ENCODE measurements around the gene TASOR2.

The TASOR2 gene

DNA sequence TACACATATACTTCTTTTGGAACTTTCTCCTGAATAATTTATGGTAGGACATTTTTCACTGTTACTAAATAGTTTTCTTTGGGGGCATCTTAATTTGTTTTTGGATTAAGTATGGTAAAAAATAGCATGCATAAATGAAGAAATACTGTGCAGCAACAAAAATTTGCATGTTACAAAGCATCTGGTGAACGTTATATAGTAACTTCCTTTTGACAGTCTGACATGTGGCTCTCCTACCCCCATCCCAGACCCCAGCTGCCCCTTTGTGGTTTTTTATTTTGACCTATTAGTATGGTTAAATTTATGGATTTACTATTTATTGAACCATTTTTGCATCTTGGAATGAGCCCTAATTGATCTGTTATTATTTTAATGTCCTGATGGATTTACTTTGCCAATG, 9.9 kb downstream of the TASOR2 start:
- no peak overlapping the region for H3K4me3 ChIP-seq (ENCODE audit: low read depth, low read length)
- H3K27me3 ChIP-seq (ENCODE audit: control insufficient read depth, insufficient read depth, low read length), result no peaks in the 10 kb centered on the region
- peaks cover 28% of the 10 kb centered on the region for H3K4me1 ChIP-seq (ENCODE audit: control insufficient read depth, insufficient read depth, low read length)
- no peaks in the 10 kb centered on the region for H3K36me3 ChIP-seq (ENCODE audit: control insufficient read depth, insufficient read depth, low read length)
- no peaks in the 10 kb centered on the region for H3K9me3 ChIP-seq (ENCODE audit: control insufficient read depth, insufficient read depth, low read length)
- H3K9ac ChIP-seq (ENCODE audit: low read depth, low read length), result no peak overlapping the region

DNA sequence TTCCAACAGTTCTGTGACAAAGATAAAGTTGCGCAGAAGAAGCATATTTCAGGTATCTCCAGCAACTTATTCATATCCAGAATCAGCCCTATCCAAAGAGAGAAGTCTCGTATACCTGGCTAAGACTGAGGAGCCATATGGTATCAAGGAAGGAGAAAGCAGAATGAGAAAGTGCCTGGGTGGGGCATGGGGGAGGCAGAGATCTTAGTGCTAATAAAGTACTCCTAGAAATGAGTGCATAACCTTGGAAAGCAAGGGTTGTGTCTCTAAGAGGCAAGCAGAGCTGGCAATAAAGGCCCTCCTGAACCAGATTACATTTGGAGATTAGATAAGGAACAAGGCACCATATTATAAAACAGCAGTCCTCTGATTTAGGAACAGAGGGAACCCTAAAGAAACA, 12.7 kb downstream of the TASOR2 start:
- no peaks in the 10 kb centered on the region for H3K36me3 ChIP-seq (ENCODE audit: control insufficient read depth, insufficient read depth, low read length)
- no peaks in the 10 kb centered on the region for H3K27me3 ChIP-seq (ENCODE audit: control insufficient read depth, insufficient read depth, low read length)
- no peaks in the 10 kb centered on the region for H3K9me3 ChIP-seq (ENCODE audit: control insufficient read depth, insufficient read depth, low read length)
- peaks cover 24% of the 10 kb centered on the region for H3K4me1 ChIP-seq (ENCODE audit: control insufficient read depth, insufficient read depth, low read length)
- no peak overlapping the region for H3K4me3 ChIP-seq (ENCODE audit: low read depth, low read length)
- no peak overlapping the region for H3K9ac ChIP-seq (ENCODE audit: low read depth, low read length)

DNA sequence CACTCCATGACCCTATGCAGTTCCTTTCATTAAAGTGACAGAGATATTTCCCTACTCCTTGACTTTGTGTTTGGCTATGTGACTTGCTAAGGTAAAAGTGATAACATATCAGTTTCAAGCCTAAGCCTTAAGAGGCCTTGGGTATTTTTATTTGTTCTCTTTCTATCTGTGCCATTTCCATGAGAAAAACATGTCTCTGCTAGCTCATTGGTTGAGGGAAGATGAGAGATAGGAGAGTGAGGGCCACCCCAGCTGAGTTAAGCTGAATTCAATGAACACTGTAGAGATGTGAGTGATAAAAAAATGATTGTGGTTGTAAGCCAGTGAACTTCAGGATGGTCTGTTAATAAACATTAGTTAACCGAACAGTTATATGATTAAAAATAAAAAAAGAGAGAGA, 13.4 kb downstream of the TASOR2 start:
- H3K4me3 ChIP-seq (ENCODE audit: low read depth, low read length), result no peak overlapping the region

DNA sequence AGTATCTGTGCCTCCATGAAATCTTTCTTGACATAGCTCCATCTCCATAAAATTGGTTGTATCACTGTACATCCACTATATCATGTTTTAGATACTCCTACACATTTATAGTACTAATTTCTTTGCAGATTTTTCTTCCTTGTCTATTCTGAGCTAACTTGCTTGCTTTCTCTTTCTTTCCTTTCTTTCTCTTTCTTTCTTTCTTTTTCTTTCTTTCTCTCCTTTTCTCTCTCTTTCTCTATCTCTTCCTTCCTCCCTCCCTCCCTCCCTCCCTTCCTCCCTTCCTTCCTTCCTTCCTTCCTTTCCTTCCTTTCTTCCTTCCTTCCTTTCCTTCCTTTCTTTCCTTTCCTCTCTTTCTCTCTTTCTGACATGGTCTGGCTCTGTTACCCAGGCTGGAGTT, 23.7 kb downstream of the TASOR2 start:
- Histone ChIP-seq H3K4me3 (ENCODE audit: low read depth, low read length) (no peak overlapping the region), H3K9me3 (ENCODE audit: control insufficient read depth, insufficient read depth, low read length) (no peaks in the 10 kb centered on the region), H3K27me3 (ENCODE audit: control insufficient read depth, insufficient read depth, low read length) (no peaks in the 10 kb centered on the region), H3K4me1 (ENCODE audit: control insufficient read depth, insufficient read depth, low read length) (no peaks in the 10 kb centered on the region), H3K9ac (ENCODE audit: low read depth, low read length) (no peak overlapping the region), H3K36me3 (ENCODE audit: control insufficient read depth, insufficient read depth, low read length) (no peaks in the 10 kb centered on the region)

More for the DNA sequence above, 13.4 kb downstream of the TASOR2 start:
- peaks cover 24% of the 10 kb centered on the region for H3K4me1 ChIP-seq (ENCODE audit: control insufficient read depth, insufficient read depth, low read length)
- H3K27me3 ChIP-seq (ENCODE audit: control insufficient read depth, insufficient read depth, low read length), result no peaks in the 10 kb centered on the region
- no peak overlapping the region for H3K9ac ChIP-seq (ENCODE audit: low read depth, low read length)
- no peaks in the 10 kb centered on the region for H3K9me3 ChIP-seq (ENCODE audit: control insufficient read depth, insufficient read depth, low read length)
- H3K36me3 ChIP-seq (ENCODE audit: control insufficient read depth, insufficient read depth, low read length), result no peaks in the 10 kb centered on the region

DNA sequence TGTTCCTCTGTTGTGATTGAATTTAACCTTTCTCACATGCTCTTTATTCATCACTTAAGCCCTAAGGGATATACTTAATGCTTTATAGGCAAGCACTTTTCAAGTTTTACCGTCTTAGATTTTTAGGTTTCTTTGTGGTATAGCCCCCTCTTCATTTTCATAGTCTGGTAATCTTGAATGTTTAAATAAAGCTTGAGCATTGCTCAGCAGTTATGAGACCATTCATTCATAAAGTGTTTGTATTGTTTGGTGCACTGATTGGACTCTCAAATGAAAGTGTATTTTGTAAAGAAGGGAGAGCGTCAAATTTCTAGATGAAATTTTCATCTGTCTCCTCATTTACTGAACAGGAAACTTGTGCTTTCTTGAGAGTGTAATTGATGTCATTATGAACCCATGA, 25.2 kb downstream of the TASOR2 start:
- Histone ChIP-seq H3K9me3 (ENCODE audit: control insufficient read depth, insufficient read depth, low read length) (no peaks in the 10 kb centered on the region), H3K4me1 (ENCODE audit: control insufficient read depth, insufficient read depth, low read length) (no peaks in the 10 kb centered on the region), H3K9ac (ENCODE audit: low read depth, low read length) (no peak overlapping the region), H3K36me3 (ENCODE audit: control insufficient read depth, insufficient read depth, low read length) (no peaks in the 10 kb centered on the region), H3K4me3 (ENCODE audit: low read depth, low read length) (no peak overlapping the region), H3K27me3 (ENCODE audit: control insufficient read depth, insufficient read depth, low read length) (no peaks in the 10 kb centered on the region)

DNA sequence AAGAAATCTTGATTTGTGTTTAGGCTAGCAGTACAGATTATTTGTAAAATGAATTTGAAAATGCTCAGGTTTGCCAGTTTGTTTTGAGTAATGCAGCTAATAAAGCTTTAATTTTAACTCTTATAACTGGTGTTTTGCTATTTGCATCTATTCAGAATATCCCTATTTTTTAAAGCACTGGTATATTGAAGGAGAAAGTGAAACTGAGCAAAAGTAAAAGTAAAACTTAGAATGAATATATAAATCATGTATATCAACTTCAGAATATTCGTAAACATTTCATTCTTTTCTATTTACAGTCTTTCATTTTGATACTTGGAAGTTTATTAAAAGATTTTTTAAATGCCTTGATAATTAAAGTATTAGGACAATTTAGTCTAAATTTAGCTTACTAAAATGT, 26.2 kb downstream of the TASOR2 start:
- Histone ChIP-seq H3K27me3 (ENCODE audit: control insufficient read depth, insufficient read depth, low read length) (no peaks in the 10 kb centered on the region), H3K4me1 (ENCODE audit: control insufficient read depth, insufficient read depth, low read length) (no peaks in the 10 kb centered on the region), H3K36me3 (ENCODE audit: control insufficient read depth, insufficient read depth, low read length) (no peaks in the 10 kb centered on the region), H3K4me3 (ENCODE audit: low read depth, low read length) (no peak overlapping the region), H3K9ac (ENCODE audit: low read depth, low read length) (no peak overlapping the region), H3K9me3 (ENCODE audit: control insufficient read depth, insufficient read depth, low read length) (no peaks in the 10 kb centered on the region)

DNA sequence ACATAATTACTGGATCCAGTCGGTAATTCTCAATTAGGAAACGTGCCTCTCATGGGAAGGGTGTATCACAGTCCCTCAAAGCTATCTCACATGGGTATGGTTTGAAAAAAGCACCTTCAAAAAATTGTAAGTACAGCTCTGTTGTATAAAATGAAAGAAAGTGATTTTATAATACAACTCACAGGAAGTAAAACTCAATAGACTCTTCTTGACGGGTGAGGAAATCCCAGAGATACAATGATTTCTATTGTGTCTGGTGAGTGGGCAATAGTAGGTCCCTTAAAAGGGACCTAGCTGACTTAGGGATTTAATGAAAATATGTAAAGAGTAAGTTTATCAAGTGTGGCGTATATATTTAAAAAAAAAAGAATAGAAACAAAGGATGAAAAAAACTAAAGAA, 27.0 kb downstream of the TASOR2 start:
- Histone ChIP-seq H3K4me3 (ENCODE audit: low read depth, low read length) (no peak overlapping the region), H3K4me1 (ENCODE audit: control insufficient read depth, insufficient read depth, low read length) (no peaks in the 10 kb centered on the region), H3K9me3 (ENCODE audit: control insufficient read depth, insufficient read depth, low read length) (no peaks in the 10 kb centered on the region), H3K9ac (ENCODE audit: low read depth, low read length) (no peak overlapping the region), H3K27me3 (ENCODE audit: control insufficient read depth, insufficient read depth, low read length) (no peaks in the 10 kb centered on the region), H3K36me3 (ENCODE audit: control insufficient read depth, insufficient read depth, low read length) (no peaks in the 10 kb centered on the region)

DNA sequence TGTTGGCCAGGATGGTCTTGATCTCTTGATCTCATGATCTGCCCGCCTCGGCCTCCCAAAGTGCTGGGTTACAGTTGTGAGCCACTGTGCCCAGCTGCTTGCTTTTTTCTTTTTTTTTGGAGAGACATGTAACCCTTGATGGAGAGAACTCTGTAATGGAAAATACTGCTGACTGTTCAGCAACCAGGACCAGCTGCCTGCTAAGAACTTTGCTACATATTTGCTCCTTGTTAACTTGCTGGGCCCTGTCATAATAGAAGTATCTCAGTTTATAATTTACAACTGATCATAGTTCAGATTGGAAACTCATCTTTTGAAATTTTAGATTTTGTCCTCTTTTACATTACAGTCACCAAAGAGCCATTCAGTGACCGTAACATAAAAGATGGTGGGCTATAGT, 34.9 kb downstream of the TASOR2 start:
- H3K9ac ChIP-seq (ENCODE audit: low read depth, low read length), result no peak overlapping the region
- H3K27me3 ChIP-seq (ENCODE audit: control insufficient read depth, insufficient read depth, low read length), result no peaks in the 10 kb centered on the region
- no peak overlapping the region for H3K4me3 ChIP-seq (ENCODE audit: low read depth, low read length)
- H3K36me3 ChIP-seq (ENCODE audit: control insufficient read depth, insufficient read depth, low read length), result no peaks in the 10 kb centered on the region
- H3K9me3 ChIP-seq (ENCODE audit: control insufficient read depth, insufficient read depth, low read length), result no peaks in the 10 kb centered on the region
- no peaks in the 10 kb centered on the region for H3K4me1 ChIP-seq (ENCODE audit: control insufficient read depth, insufficient read depth, low read length)

DNA sequence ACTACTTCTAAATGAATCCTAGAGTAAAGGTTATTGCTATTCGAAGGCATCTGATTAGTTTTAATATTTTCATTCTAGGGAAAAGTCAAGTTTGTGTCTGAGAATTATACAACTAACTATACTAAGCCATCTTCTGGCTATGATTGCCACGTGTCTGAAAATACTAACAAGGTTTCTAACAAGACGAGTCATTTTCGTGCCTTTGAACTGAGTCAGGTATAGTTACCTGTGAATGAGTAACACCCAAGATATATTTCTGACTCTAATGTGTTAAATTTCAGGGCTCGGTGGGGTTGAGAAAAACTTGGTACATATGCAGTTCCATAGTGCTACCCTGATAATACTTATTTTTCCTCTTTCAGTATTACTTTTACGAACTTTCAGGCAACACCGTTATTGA, 35.5 kb downstream of the TASOR2 start:
- Histone ChIP-seq H3K36me3 (ENCODE audit: control insufficient read depth, insufficient read depth, low read length) (no peaks in the 10 kb centered on the region), H3K9me3 (ENCODE audit: control insufficient read depth, insufficient read depth, low read length) (no peaks in the 10 kb centered on the region), H3K27me3 (ENCODE audit: control insufficient read depth, insufficient read depth, low read length) (no peaks in the 10 kb centered on the region), H3K4me1 (ENCODE audit: control insufficient read depth, insufficient read depth, low read length) (no peaks in the 10 kb centered on the region), H3K4me3 (ENCODE audit: low read depth, low read length) (no peak overlapping the region), H3K9ac (ENCODE audit: low read depth, low read length) (no peak overlapping the region)

DNA sequence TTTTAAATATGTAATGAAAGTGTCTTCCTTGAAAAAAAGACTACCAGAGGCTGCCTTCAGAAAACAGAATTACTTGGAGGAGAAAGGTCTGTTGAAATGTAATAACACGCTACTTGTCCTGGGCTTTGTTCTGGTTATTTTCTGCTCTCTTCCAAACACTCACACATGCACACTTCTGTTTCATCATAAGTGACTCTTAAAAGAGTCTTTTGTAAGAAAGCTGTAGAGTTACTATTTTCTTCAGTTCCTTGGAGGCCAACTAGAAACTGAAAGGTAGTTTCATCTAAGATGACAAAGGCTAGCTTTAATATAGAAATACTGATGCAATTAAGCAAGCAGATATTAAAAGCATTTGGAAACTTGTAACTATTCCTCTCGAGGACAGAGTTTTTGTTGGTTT, 39.1 kb downstream of the TASOR2 start:
- Histone ChIP-seq H3K9me3 (ENCODE audit: control insufficient read depth, insufficient read depth, low read length) (no peaks in the 10 kb centered on the region), H3K4me3 (ENCODE audit: low read depth, low read length) (no peak overlapping the region), H3K9ac (ENCODE audit: low read depth, low read length) (no peak overlapping the region), H3K27me3 (ENCODE audit: control insufficient read depth, insufficient read depth, low read length) (no peaks in the 10 kb centered on the region), H3K4me1 (ENCODE audit: control insufficient read depth, insufficient read depth, low read length) (no peaks in the 10 kb centered on the region), H3K36me3 (ENCODE audit: control insufficient read depth, insufficient read depth, low read length) (no peaks in the 10 kb centered on the region)

DNA sequence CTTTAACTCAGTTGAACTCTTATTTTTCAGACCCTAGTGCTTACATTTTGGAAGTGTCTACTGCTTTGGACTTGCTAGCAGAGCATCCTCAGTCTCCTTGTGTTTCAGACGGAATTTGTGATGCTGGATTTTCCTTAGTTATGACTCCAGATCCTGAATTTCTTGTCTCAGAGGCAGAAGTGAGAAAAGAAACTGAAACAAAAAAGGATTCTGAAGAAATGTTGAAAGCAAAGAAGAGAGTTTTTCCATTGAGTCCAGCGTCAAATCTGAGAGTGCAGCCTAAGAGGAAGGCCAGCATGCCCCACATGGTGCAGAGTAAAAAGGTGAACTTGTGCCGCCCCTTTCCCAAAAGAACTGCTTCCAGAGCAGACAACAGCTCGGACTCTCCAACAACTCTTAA, 46.1 kb downstream of the TASOR2 start:
- Histone ChIP-seq H3K36me3 (ENCODE audit: control insufficient read depth, insufficient read depth, low read length) (peaks cover 5% of the 10 kb centered on the region), H3K9ac (ENCODE audit: low read depth, low read length) (no peak overlapping the region), H3K27me3 (ENCODE audit: control insufficient read depth, insufficient read depth, low read length) (no peaks in the 10 kb centered on the region), H3K4me3 (ENCODE audit: low read depth, low read length) (no peak overlapping the region), H3K9me3 (ENCODE audit: control insufficient read depth, insufficient read depth, low read length) (no peaks in the 10 kb centered on the region), H3K4me1 (ENCODE audit: control insufficient read depth, insufficient read depth, low read length) (no peaks in the 10 kb centered on the region)

DNA sequence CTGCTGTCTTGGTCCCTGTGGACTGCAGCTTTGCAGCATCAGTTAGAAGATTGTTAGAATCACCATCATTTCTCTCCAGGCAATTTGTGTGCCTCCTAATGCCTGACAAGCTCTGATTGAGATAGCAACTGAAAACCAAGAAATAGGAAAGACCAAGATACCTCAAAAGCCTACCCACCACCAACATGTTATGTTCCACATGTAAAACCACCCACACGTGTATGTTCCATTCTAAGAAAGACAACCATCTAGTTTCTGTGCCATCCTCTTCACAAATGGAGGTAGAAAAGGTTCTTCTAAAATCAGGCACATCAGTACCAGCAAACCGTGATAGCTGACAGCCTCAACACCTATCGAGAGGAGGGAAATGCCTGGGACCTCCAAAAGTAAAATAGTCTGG, 46.9 kb downstream of the TASOR2 start:
- no peak overlapping the region for H3K9ac ChIP-seq (ENCODE audit: low read depth, low read length)
- no peaks in the 10 kb centered on the region for H3K4me1 ChIP-seq (ENCODE audit: control insufficient read depth, insufficient read depth, low read length)
- no peaks in the 10 kb centered on the region for H3K9me3 ChIP-seq (ENCODE audit: control insufficient read depth, insufficient read depth, low read length)
- H3K4me3 ChIP-seq (ENCODE audit: low read depth, low read length), result no peak overlapping the region
- H3K27me3 ChIP-seq (ENCODE audit: control insufficient read depth, insufficient read depth, low read length), result no peaks in the 10 kb centered on the region
- H3K36me3 ChIP-seq (ENCODE audit: control insufficient read depth, insufficient read depth, low read length), result peaks cover 5% of the 10 kb centered on the region

DNA sequence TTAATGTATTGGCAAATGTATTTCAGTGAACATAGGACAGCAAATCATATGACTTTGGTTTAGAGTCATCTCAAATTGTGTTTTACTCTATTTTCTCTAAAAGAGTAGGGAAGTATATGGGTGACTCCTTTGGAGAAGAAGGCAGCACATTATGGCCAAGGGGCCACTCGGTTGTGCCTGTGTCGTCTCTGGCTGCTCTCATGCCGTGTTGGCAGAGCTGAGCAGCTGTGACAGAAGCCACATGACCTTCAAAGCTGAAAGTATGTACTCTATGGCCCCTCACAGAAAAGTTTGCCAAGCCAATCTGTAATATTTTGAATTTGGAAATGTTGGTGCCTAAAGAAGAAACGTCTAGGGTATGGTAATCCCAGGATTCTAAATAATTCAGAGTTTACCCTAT, 47.5 kb downstream of the TASOR2 start:
- H3K4me1 ChIP-seq (ENCODE audit: control insufficient read depth, insufficient read depth, low read length), result no peaks in the 10 kb centered on the region
- H3K9ac ChIP-seq (ENCODE audit: low read depth, low read length), result no peak overlapping the region
- no peaks in the 10 kb centered on the region for H3K9me3 ChIP-seq (ENCODE audit: control insufficient read depth, insufficient read depth, low read length)
- H3K36me3 ChIP-seq (ENCODE audit: control insufficient read depth, insufficient read depth, low read length), result peaks cover 5% of the 10 kb centered on the region
- no peak overlapping the region for H3K4me3 ChIP-seq (ENCODE audit: low read depth, low read length)
- H3K27me3 ChIP-seq (ENCODE audit: control insufficient read depth, insufficient read depth, low read length), result no peaks in the 10 kb centered on the region
